ENCODE measurements around the gene ZDHHC8. TPM values are rescaled to one million over a fixed set of nuclear protein-coding genes. Genes with fewer than 3 reads are reported as not detected.

ZDHHC8 gene
- total and polyA plus RNA-seq, 10 of the 15 experiments (the other 5 are each of a cell fraction or from before 2014, with no cell fraction given): 0.03 to 46.3 (median 5.3) TPM

GRCh38 chr22:20146777-20147176, 15.2 kb downstream of the ZDHHC8 start:
- ChIA-PET SMC1A (ENCODE audit: uncharacterized antibody, unreplicated experiment) (no interaction called here), RAD21 (ENCODE audit: unreplicated experiment) (interaction anchor here (1.0 to 1.5 kb wide), 2 partner anchors 10 to 100 kb away, joined by 3 to 4 read pairs; no protein-coding TSS in a partner anchor), CTCF (no interaction called here), POLR2A (no interaction called here)
- Histone ChIP-seq H3K79me2 (ENCODE audit: control insufficient read depth, insufficient read depth, low read length) (no peaks in the 10 kb centered on the region), H3K9ac (ENCODE audit: control insufficient read depth, insufficient read depth, low read length) (no peak overlapping the region), H3K4me3 (no peak overlapping the region), H3K4me1 (ENCODE audit: control insufficient read depth, insufficient read depth, low read length) (peaks cover 4% of the 10 kb centered on the region; the same call in 1 of the 2 replicates), H2AFZ (ENCODE audit: control insufficient read depth, low read depth, low read length) (no peak overlapping the region), H3K9me3 (replicated peaks; ENCODE audit: control insufficient read depth, insufficient read depth, low read length) (no peaks in the 10 kb centered on the region), H3K27ac (ENCODE audit: control insufficient read depth, insufficient read depth) (no peak overlapping the region), H3K27me3 (replicated peaks in 1 of 2; ENCODE audit: control insufficient read depth in 2 of 2, insufficient read depth in 2 of 2, low read length in 1 of 2) (no peaks in the 10 kb centered on the region), H3K36me3 (ENCODE audit: control insufficient read depth in 2 of 2, insufficient read depth in 2 of 2, low read length in 1 of 2) (no peaks in the 10 kb centered on the region), H3K4me2 (ENCODE audit: control insufficient read depth, insufficient read depth) (no peak overlapping the region), H4K20me1 (ENCODE audit: control insufficient read depth, insufficient read depth) (no peaks in the 10 kb centered on the region)
- TF ChIP-seq NR2F1 (conservative IDR thresholded peaks at IDR 0.05) (peak; percentile 95), BHLHE40 (IDR thresholded peaks at IDR 0.05; ENCODE audit: borderline replicate concordance in 1 of 2, low read depth in 2 of 2, low read length in 1 of 2) (peak; percentile 22 to 58; a peak in 2 of 4 replicates), TCF3 (IDR thresholded peaks at IDR 0.05; ENCODE audit: borderline replicate concordance, insufficient read depth, low read depth, low read length) (peak; percentile 62; the same call in 1 of the 2 replicates), EGR1 (IDR thresholded peaks at IDR 0.05; ENCODE audit: borderline replicate concordance in 1 of 2, low read depth in 2 of 2, low read length in 2 of 2) (peak in 1 of 2 experiments; percentile 76; a peak in 2 of 3 replicates), TCF12 (IDR thresholded peaks at IDR 0.05; ENCODE audit: low read depth, low read length) (peak; percentile 85), DPF2 (IDR thresholded peaks at IDR 0.05) (0 out of 2 replicates have a peak, but pooled peaks have one; percentile 74), STAT1 (conservative IDR thresholded peaks at IDR 0.05) (no peak), CREM (IDR thresholded peaks at IDR 0.05; ENCODE audit: low read depth) (0 out of 2 replicates have a peak, but pooled peaks have one; percentile 9), BCL3 (IDR thresholded peaks at IDR 0.05; ENCODE audit: borderline replicate concordance, insufficient read depth, low read depth, low read length, poor library complexity, severe bottlenecking) (peak; percentile 28), RELA (IDR thresholded peaks at IDR 0.05; ENCODE audit: borderline replicate concordance, partially characterized antibody) (peak; percentile 25), IKZF1 (conservative IDR thresholded peaks at IDR 0.05) (peak; percentile 63), WRNIP1 (IDR thresholded peaks at IDR 0.05; ENCODE audit: borderline replicate concordance, low read depth, low read length) (no peak), BCLAF1 (IDR thresholded peaks at IDR 0.05) (no peak), ZSCAN29 (IDR thresholded peaks at IDR 0.05) (no peak), CTCF (IDR thresholded peaks at IDR 0.05 in 2 of 3, conservative IDR thresholded peaks at IDR 0.05 in 1 of 3; ENCODE audit: control insufficient read depth in 2 of 3, extremely low read depth in 1 of 3, insufficient read depth in 1 of 3, low read depth in 3 of 3, low read length in 3 of 3) (no peak), LARP7 (IDR thresholded peaks at IDR 0.05) (0 out of 2 replicates have a peak, but pooled peaks have one; percentile 31), GATAD2B (conservative IDR thresholded peaks at IDR 0.05; ENCODE audit: low read depth) (peak; percentile 85), RUNX3 (IDR thresholded peaks at IDR 0.05; ENCODE audit: low read length) (peak; percentile 39)
- no peak for DNase-seq (ENCODE audit: low read depth, low spot score)
- WGBS (ENCODE audit: insufficient coverage, insufficient replicate concordance, low lambda C conversion rate, missing lambda C conversion rate): 6% methylated on average over 22 of the region's 22 CpGs
- in situ Hi-C loops (cut with MboI) (no loop called here), intact Hi-C loops (cut with micrococcal nuclease; ENCODE audit: unreplicated experiment) (no loop called here)
- no peak for FAIRE-seq
- BruUV-seq (replicated peaks): no TSS peak
- peak; percentile 88 for ATAC-seq

Measured in GM12878 (cell line).